ENCODE results near the gene CCDC9.

- no peak for TF ChIP-seq CTCF (IDR thresholded peaks at IDR 0.05)
- no peak for TF ChIP-seq POLR2A (IDR thresholded peaks at IDR 0.05)
Measured at GRCh38 chr19:47316513-47316912, 60.2 kb downstream of the CCDC9 start.

Data from esophagus squamous epithelium (tissue), 4 donors.